WTC11 (cell line): Measurements from ENCODE around the gene QKI. TPM values are rescaled to one million over a fixed set of nuclear protein-coding genes. Genes with fewer than 3 reads are reported as not detected.

Source experiments
- ATAC-seq: fragments of 200-7000 bp; cut with Tn5 transposase; 2 replicates; pipeline ENCODE4 v1.10.0; 2021; ENCODE audit warnings: mild to moderate bottlenecking, moderate library complexity
- CTCF ChIA-PET: fragments of 300-600 bp; sonication (Branson Sonifier 250); formaldehyde crosslinking; loops from one replicate; lab custom pipeline; 2021; ENCODE audit warnings: antibody characterized with exemption; lab: Charles Lee
- POLR2A ChIA-PET: fragments of 350-600 bp; sonication (Branson Sonifier 250); formaldehyde crosslinking; loops from one replicate; lab custom pipeline; 2021; ENCODE audit warnings: antibody characterized with exemption; lab: Charles Lee
- DNase-seq: peaks from one replicate; pipeline ENCODE4 v3.0.0; 2021; ENCODE audit warnings: low spot score
- H3K27ac Mint-ChIP-seq: 2 replicates; pipeline ENCODE4 v1.8.0; 2021; ENCODE audit warnings: mixed read lengths
- H3K27me3 Mint-ChIP-seq: 2 replicates; pipeline ENCODE4 v1.8.0; 2021; ENCODE audit warnings: low read depth, mild to moderate bottlenecking, moderate library complexity, mixed read lengths
- H3K36me3 Mint-ChIP-seq: 2 replicates; pipeline ENCODE4 v1.8.0; 2021; ENCODE audit warnings: mixed read lengths
- H3K4me1 Mint-ChIP-seq: 2 replicates; pipeline ENCODE4 v1.8.0; 2022; ENCODE audit warnings: mixed read lengths
- H3K4me3 Mint-ChIP-seq: 2 replicates; pipeline ENCODE4 v1.8.0; 2021; ENCODE audit warnings: mild to moderate bottlenecking, moderate library complexity, mixed read lengths
- H3K9me3 Mint-ChIP-seq: 2 replicates; pipeline ENCODE4 v1.8.0; 2021; ENCODE audit warnings: mixed read lengths
- CREM ChIP-seq: sonication (generic); formaldehyde crosslinking; IDR thresholded peaks from 2 replicates; pipeline ENCODE4 v1.8.1; 2022; ENCODE audit warnings: mild to moderate bottlenecking, missing genetic modification reagents, moderate library complexity
- JAZF1 ChIP-seq: fragments of 250-450 bp; sonication (Bioruptor Pico); IDR thresholded peaks from 2 replicates; pipeline ENCODE4 v1.9.0; 2021; ENCODE audit warnings: moderate library complexity, mild to moderate bottlenecking, inconsistent platforms
- NR1H2 ChIP-seq: sonication (generic); formaldehyde crosslinking; IDR thresholded peaks from 2 replicates; pipeline ENCODE4 v1.9.0; 2021; ENCODE audit warnings: mild to moderate bottlenecking, moderate library complexity, missing genetic modification reagents
- OVOL2 ChIP-seq: fragments of 250-450 bp; sonication (Bioruptor Pico); IDR thresholded peaks from 2 replicates; pipeline ENCODE4 v1.9.0; 2021; ENCODE audit warnings: mild to moderate bottlenecking, borderline replicate concordance
- TEAD4 ChIP-seq: sonication (generic); formaldehyde crosslinking; IDR thresholded peaks from 2 replicates; pipeline ENCODE4 v1.8.0; 2022; ENCODE audit warnings: mild to moderate bottlenecking, missing genetic modification reagents
- ZNF317 ChIP-seq: sonication (generic); formaldehyde crosslinking; IDR thresholded peaks from 2 replicates; pipeline ENCODE4 v1.8.1; 2023; ENCODE audit warnings: low read depth, mild to moderate bottlenecking, moderate library complexity, missing genetic modification reagents, borderline replicate concordance
- total RNA-seq: library from RNA; stranded (reverse); gene quantifications from 3 replicates; pipeline ENCODE4 v1.2.3, GENCODE V29; 2021
- TF ChIP-seq, protein P1 (sequence below): fragments of 250-450 bp; sonication (Bioruptor Pico); IDR thresholded peaks from 2 replicates; pipeline ENCODE4 v2.1.2; 2022; ENCODE audit warnings: mild to moderate bottlenecking, moderate library complexity
- TF ChIP-seq, protein P2 (sequence below): sonication (generic); formaldehyde crosslinking; IDR thresholded peaks from 2 replicates; pipeline ENCODE4 v1.8.1; 2022; ENCODE audit warnings: missing genetic modification reagents, borderline replicate concordance
- TF ChIP-seq, protein P3 (sequence below): fragments of 200-600 bp; IDR thresholded peaks from 2 replicates; pipeline ENCODE4 v1.8.0; 2022; ENCODE audit warnings: antibody characterized with exemption
- TF ChIP-seq, protein P4 (sequence below): sonication (generic); formaldehyde crosslinking; IDR thresholded peaks from 2 replicates; pipeline ENCODE4 v1.8.1; 2023; ENCODE audit warnings: mild to moderate bottlenecking, missing genetic modification reagents, moderate library complexity
- TF ChIP-seq, protein P5 (sequence below): sonication (generic); formaldehyde crosslinking; IDR thresholded peaks from 2 replicates; pipeline ENCODE4 v1.8.1; 2022; ENCODE audit warnings: mild to moderate bottlenecking, moderate library complexity, missing genetic modification reagents
- TF ChIP-seq, protein P6 (sequence below): sonication (generic); formaldehyde crosslinking; IDR thresholded peaks from 2 replicates; pipeline ENCODE4 v1.8.0; 2022; ENCODE audit warnings: mild to moderate bottlenecking, missing genetic modification reagents
- TF ChIP-seq, protein P7 (sequence below): sonication (generic); formaldehyde crosslinking; IDR thresholded peaks from 2 replicates; pipeline ENCODE4 v1.8.1; 2022; ENCODE audit warnings: low read depth, missing genetic modification reagents, borderline replicate concordance
- TF ChIP-seq, protein P8 (sequence below): sonication (generic); formaldehyde crosslinking; IDR thresholded peaks from 2 replicates; pipeline ENCODE4 v1.8.0; 2022; ENCODE audit warnings: mild to moderate bottlenecking, missing genetic modification reagents

The QKI gene
- total RNA-seq, 1 experiment from 2014 or later, result 145 TPM

DNA sequence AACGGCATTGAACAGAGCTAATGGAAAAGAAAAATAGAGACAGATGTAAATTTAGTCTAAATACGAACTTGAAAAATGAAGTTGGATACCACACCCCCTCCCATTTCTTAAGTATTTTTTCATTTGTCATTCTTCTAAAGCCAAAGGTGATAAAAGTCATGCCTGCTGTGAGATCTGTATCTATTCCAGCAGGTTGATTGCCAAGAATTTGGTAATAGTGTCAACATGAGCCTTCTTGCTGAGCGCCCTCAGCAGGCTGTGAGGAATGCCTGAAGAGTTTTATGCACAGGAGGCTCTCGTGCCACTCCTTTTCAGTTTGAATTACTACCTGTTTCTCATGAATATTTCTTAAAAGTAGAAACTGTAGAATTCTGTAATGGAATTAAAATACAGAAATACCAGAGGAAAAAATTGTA lies 165.4 kb downstream of the QKI start (continued):
- TF ChIP-seq, protein P1, sequence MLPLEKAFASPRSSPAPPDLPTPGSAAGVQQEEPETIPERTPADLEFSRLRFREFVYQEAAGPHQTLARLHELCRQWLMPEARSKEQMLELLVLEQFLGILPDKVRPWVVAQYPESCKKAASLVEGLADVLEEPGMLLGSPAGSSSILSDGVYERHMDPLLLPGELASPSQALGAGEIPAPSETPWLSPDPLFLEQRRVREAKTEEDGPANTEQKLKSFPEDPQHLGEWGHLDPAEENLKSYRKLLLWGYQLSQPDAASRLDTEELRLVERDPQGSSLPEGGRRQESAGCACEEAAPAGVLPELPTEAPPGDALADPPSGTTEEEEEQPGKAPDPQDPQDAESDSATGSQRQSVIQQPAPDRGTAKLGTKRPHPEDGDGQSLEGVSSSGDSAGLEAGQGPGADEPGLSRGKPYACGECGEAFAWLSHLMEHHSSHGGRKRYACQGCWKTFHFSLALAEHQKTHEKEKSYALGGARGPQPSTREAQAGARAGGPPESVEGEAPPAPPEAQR (CRISPR knock-in tag), result no peak
- TF ChIP-seq, protein P2, sequence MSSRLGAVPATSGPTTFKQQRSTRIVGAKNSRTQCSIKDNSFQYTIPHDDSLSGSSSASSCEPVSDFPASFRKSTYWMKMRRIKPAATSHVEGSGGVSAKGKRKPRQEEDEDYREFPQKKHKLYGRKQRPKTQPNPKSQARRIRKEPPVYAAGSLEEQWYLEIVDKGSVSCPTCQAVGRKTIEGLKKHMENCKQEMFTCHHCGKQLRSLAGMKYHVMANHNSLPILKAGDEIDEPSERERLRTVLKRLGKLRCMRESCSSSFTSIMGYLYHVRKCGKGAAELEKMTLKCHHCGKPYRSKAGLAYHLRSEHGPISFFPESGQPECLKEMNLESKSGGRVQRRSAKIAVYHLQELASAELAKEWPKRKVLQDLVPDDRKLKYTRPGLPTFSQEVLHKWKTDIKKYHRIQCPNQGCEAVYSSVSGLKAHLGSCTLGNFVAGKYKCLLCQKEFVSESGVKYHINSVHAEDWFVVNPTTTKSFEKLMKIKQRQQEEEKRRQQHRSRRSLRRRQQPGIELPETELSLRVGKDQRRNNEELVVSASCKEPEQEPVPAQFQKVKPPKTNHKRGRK, result no peak
- TF ChIP-seq OVOL2 (CRISPR knock-in tag), result no peak

DNA sequence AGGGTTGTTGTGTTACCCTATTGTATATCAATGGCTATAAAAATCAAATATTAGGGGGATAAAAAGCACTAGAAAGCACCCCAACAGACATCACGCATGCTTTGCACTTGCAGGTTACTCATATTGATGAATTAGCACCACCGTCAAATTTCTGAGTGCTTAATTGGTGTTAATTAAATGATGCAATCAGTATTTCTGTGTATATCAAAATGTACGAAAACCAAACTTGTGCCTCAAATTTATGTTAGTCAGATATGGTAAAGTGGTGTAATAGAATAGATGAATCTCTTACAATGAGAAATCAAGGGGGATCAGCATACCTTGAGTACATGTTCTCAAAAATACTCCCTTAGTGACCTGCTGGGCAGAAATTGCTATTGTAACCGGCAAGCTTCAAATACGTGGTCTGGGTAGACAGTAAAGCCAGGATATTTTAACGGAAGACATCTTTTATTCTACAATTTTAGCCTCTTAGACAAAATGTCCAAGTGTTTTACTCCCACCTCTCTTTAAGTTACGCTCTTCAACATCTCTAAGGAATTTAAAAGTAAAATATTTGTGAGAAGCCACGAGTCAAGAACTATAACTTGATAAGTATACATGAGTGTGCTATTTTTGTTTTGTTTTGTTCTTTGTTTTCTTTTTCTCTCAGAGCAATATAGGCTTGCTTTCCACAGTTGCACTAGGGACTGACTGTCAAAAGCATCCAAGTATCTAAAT lies 166.0 kb downstream of the QKI start:
- peaks cover 49% of the 10 kb centered on the region for H3K4me1 Mint-ChIP-seq
- H3K36me3 Mint-ChIP-seq, result no peaks in the 10 kb centered on the region
- H3K9me3 Mint-ChIP-seq, result no peaks in the 10 kb centered on the region
- CTCF ChIA-PET, result no interaction called here
- TF ChIP-seq JAZF1 (CRISPR knock-in tag) (no peak), ZNF317 (CRISPR knock-in tag) (no peak), CREM (CRISPR knock-in tag) (no peak), TEAD4 (CRISPR knock-in tag) (no peak), NR1H2 (no peak)
- TF ChIP-seq, protein P3, sequence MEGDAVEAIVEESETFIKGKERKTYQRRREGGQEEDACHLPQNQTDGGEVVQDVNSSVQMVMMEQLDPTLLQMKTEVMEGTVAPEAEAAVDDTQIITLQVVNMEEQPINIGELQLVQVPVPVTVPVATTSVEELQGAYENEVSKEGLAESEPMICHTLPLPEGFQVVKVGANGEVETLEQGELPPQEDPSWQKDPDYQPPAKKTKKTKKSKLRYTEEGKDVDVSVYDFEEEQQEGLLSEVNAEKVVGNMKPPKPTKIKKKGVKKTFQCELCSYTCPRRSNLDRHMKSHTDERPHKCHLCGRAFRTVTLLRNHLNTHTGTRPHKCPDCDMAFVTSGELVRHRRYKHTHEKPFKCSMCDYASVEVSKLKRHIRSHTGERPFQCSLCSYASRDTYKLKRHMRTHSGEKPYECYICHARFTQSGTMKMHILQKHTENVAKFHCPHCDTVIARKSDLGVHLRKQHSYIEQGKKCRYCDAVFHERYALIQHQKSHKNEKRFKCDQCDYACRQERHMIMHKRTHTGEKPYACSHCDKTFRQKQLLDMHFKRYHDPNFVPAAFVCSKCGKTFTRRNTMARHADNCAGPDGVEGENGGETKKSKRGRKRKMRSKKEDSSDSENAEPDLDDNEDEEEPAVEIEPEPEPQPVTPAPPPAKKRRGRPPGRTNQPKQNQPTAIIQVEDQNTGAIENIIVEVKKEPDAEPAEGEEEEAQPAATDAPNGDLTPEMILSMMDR, result no peak
- TF ChIP-seq, protein P4, sequence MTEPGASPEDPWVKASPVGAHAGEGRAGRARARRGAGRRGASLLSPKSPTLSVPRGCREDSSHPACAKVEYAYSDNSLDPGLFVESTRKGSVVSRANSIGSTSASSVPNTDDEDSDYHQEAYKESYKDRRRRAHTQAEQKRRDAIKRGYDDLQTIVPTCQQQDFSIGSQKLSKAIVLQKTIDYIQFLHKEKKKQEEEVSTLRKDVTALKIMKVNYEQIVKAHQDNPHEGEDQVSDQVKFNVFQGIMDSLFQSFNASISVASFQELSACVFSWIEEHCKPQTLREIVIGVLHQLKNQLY, result no peak
- TF ChIP-seq, protein P5, sequence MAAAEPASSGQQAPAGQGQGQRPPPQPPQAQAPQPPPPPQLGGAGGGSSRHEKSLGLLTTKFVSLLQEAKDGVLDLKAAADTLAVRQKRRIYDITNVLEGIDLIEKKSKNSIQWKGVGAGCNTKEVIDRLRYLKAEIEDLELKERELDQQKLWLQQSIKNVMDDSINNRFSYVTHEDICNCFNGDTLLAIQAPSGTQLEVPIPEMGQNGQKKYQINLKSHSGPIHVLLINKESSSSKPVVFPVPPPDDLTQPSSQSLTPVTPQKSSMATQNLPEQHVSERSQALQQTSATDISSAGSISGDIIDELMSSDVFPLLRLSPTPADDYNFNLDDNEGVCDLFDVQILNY (CRISPR knock-in tag), result no peak
- TF ChIP-seq, protein P6, sequence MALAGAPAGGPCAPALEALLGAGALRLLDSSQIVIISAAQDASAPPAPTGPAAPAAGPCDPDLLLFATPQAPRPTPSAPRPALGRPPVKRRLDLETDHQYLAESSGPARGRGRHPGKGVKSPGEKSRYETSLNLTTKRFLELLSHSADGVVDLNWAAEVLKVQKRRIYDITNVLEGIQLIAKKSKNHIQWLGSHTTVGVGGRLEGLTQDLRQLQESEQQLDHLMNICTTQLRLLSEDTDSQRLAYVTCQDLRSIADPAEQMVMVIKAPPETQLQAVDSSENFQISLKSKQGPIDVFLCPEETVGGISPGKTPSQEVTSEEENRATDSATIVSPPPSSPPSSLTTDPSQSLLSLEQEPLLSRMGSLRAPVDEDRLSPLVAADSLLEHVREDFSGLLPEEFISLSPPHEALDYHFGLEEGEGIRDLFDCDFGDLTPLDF (CRISPR knock-in tag), result no peak
- TF ChIP-seq, protein P7, sequence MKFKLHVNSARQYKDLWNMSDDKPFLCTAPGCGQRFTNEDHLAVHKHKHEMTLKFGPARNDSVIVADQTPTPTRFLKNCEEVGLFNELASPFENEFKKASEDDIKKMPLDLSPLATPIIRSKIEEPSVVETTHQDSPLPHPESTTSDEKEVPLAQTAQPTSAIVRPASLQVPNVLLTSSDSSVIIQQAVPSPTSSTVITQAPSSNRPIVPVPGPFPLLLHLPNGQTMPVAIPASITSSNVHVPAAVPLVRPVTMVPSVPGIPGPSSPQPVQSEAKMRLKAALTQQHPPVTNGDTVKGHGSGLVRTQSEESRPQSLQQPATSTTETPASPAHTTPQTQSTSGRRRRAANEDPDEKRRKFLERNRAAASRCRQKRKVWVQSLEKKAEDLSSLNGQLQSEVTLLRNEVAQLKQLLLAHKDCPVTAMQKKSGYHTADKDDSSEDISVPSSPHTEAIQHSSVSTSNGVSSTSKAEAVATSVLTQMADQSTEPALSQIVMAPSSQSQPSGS, result no peak
- TF ChIP-seq, protein P8, sequence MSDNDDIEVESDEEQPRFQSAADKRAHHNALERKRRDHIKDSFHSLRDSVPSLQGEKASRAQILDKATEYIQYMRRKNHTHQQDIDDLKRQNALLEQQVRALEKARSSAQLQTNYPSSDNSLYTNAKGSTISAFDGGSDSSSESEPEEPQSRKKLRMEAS (CRISPR knock-in tag), result no peak
- POLR2A ChIA-PET, result interaction anchor here (0.6 kb wide), 1 partner anchor 166 kb away, joined by 5 read pairs; no protein-coding TSS in a partner anchor
- no peak overlapping the region for H3K4me3 Mint-ChIP-seq
- H3K27me3 Mint-ChIP-seq, result no peaks in the 10 kb centered on the region
- DNase-seq (no peak), ATAC-seq (no peak)
- H3K27ac Mint-ChIP-seq, result no peak overlapping the region
